HEK293 (cell line): ENCODE data around the gene LCAT.

Experiments used
- CTCF ChIA-PET: fragments of 350-600 bp; formaldehyde crosslinking; extraction: SDS; loops from one replicate; lab custom pipeline; 2021; ENCODE audit warnings: antibody characterized with exemption; lab: Yijun Ruan, JAX
- POLR2A ChIA-PET: fragments of 300-600 bp; formaldehyde crosslinking; extraction: SDS; loops from one replicate; lab custom pipeline; 2020; ENCODE audit warnings: antibody characterized with exemption, inconsistent platforms; lab: Yijun Ruan, JAX
- H3K27ac ChIP-seq: fragments of 200-500 bp; sonication (Bioruptor generic); 2 replicates; pipeline ENCODE4 v1.5.1; 2014; ENCODE audit warnings: low read depth, low read length, control low read depth, inconsistent platforms; ENCODE audit errors: extremely low read depth
- H3K36me3 ChIP-seq, 2 experiments: fragments of 200-500 bp in 1 of 2; sonication (Bioruptor generic) in 1 of 2; 1 replicate in 1 of 2; 2 replicates in 1 of 2; pipeline ENCODE4 v1.5.1; 2014 to 2017; ENCODE audit warnings: inconsistent platforms in 2 of 2, low read length in 2 of 2; ENCODE audit not compliant: control insufficient read depth in 2 of 2, insufficient read depth in 1 of 2
- H3K4me1 ChIP-seq: fragments of 200-500 bp; sonication (Bioruptor generic); 2 replicates; pipeline ENCODE4 v1.5.1; 2014; ENCODE audit warnings: mild to moderate bottlenecking, low read length, inconsistent platforms; ENCODE audit not compliant: control insufficient read depth, insufficient read depth
- H3K4me3 ChIP-seq: 2 replicates; pipeline ENCODE4 v1.5.1; 2011; ENCODE audit warnings: low read depth, mild to moderate bottlenecking, control low read depth, low read length, moderate library complexity
- H3K9me3 ChIP-seq: fragments of 200-500 bp; sonication (Bioruptor generic); 2 replicates; pipeline ENCODE4 v1.5.1; 2014; ENCODE audit warnings: low read depth, low read length, inconsistent platforms; ENCODE audit not compliant: control insufficient read depth, insufficient read depth
- PRDM6 ChIP-seq: fragments of 450-650 bp; formaldehyde crosslinking; IDR thresholded peaks from 2 replicates; pipeline ENCODE4 v1.5.1; 2017; ENCODE audit warnings: missing biosample characterization, missing genetic modification characterization
- TRIM28 ChIP-seq: IDR thresholded peaks from 2 replicates; pipeline ENCODE4 v1.6.1; 2011; ENCODE audit warnings: low read length, control low read depth, borderline replicate concordance
- ZNF169 ChIP-seq: fragments of 450-650 bp; formaldehyde crosslinking; IDR thresholded peaks from 2 replicates; pipeline ENCODE4 v1.5.1; 2016; ENCODE audit warnings: missing biosample characterization, missing genetic modification characterization
- ZNF664 ChIP-seq: fragments of 450-650 bp; formaldehyde crosslinking; IDR thresholded peaks from 2 replicates; pipeline ENCODE4 v1.5.1; 2016; ENCODE audit warnings: missing biosample characterization, missing genetic modification characterization

LCAT gene

GRCh38 chr16:67892899-67893742 lies 50.8 kb downstream of the LCAT start, which contains the start of gene PSKH1 (continued):
- TF ChIP-seq TRIM28 = no peak

GRCh38 chr16:67892375-67892774 lies 51.5 kb downstream of the LCAT start:
- POLR2A ChIA-PET = interaction anchor here (0.7 to 1.0 kb wide), 3 partner anchors 33 to 43 kb away, joined by 3 to 5 read pairs (median 3); no protein-coding TSS in a partner anchor
- TF ChIP-seq ZNF169 (tag by site-specific recombination) (no peak), ZNF664 (tag by site-specific recombination) (peak; percentile 20; the same call in 1 of the 2 replicates), PRDM6 (tag by site-specific recombination) (no peak)
- no peaks in the 10 kb centered on the region for H3K9me3 ChIP-seq
- peak overlapping the region; percentile 28; the same call in 1 of the 2 replicates for H3K27ac ChIP-seq
- H3K4me3 ChIP-seq = peak overlapping the region; percentile 19; the same call in 1 of the 2 replicates
- peaks cover 4% of the 10 kb centered on the region for H3K4me1 ChIP-seq
- H3K36me3 ChIP-seq = peaks cover 0 to 3% of the 10 kb centered on the region in 2 experiments; a peak in 2 of 3 replicates
- CTCF ChIA-PET = interaction anchor here (1.3 to 3.2 kb wide), 3 partner anchors 9 to 76 kb away, joined by 3 to 22 read pairs (median 10); no protein-coding TSS in a partner anchor
